Keratinocyte (primary cell): ENCODE results near the gene CD248. TPM values are rescaled to one million over a fixed set of nuclear protein-coding genes. Genes with fewer than 3 reads are reported as not detected.

ENCODE experiments used
- DNase-seq: peaks from one replicate; pipeline ENCODE4 v3.0.0-alpha.2; 2011; ENCODE audit warnings: low read depth, missing footprints, low spot score
- FAIRE-seq: peaks from 2 replicates; lab custom pipeline; 2011; peaks lifted over from hg19 to GRCh38; lab: Jason Lieb, UNC
- H2AFZ ChIP-seq: 2 replicates; pipeline ENCODE4 v1.6.0; 2012; ENCODE audit warnings: low read length, control low read depth, inconsistent platforms; ENCODE audit not compliant: control insufficient read depth
- H3K27ac ChIP-seq: 2 replicates; pipeline ENCODE4 v1.5.1; 2011; ENCODE audit warnings: low read length; ENCODE audit not compliant: control insufficient read depth, insufficient read depth
- H3K27me3 ChIP-seq: 3 replicates; pipeline ENCODE4 v1.6.0; 2011; ENCODE audit warnings: low read length; ENCODE audit not compliant: control insufficient read depth, insufficient read depth; ENCODE audit errors: extremely low read depth
- H3K36me3 ChIP-seq, 2 experiments: 2 replicates in 1 of 2; 3 replicates in 1 of 2; pipeline ENCODE4 v1.5.1; 2011; ENCODE audit warnings: low read length in 2 of 2, mild to moderate bottlenecking in 1 of 2; ENCODE audit not compliant: control insufficient read depth in 2 of 2, insufficient read depth in 2 of 2; ENCODE audit errors: extremely low read depth in 1 of 2
- H3K4me1 ChIP-seq: 3 replicates; pipeline ENCODE4 v1.5.1; 2011; ENCODE audit warnings: low read length; ENCODE audit not compliant: control insufficient read depth, insufficient read depth; ENCODE audit errors: extremely low read depth
- H3K4me2 ChIP-seq: 3 replicates; pipeline ENCODE4 v1.6.0; 2011; ENCODE audit warnings: low read depth, low read length; ENCODE audit not compliant: control insufficient read depth, insufficient read depth; ENCODE audit errors: extremely low read depth
- H3K4me3 ChIP-seq, 3 experiments: fragments of 200-600 bp in 1 of 3; sonication (generic) in 1 of 3; 2 replicates in 2 of 3; 3 replicates in 1 of 3; pipeline ENCODE4 v1.5.1; 2011 to 2016; ENCODE audit warnings: low read length in 3 of 3, mild to moderate bottlenecking in 3 of 3, control low read depth in 2 of 3, inconsistent platforms in 1 of 3, low read depth in 1 of 3, mixed read lengths in 1 of 3, mixed run types in 1 of 3, moderate library complexity in 1 of 3; ENCODE audit not compliant: control insufficient read depth in 2 of 3, insufficient read depth in 2 of 3; ENCODE audit errors: extremely low read depth in 1 of 3
- H3K79me2 ChIP-seq: 2 replicates; pipeline ENCODE4 v1.6.0; 2012; ENCODE audit warnings: low read length; ENCODE audit not compliant: control insufficient read depth, insufficient read depth
- H3K9ac ChIP-seq: 3 replicates; pipeline ENCODE4 v1.6.0; 2011; ENCODE audit warnings: low read length; ENCODE audit not compliant: control insufficient read depth, insufficient read depth; ENCODE audit errors: extremely low read depth
- H3K9me1 ChIP-seq: 3 replicates; pipeline ENCODE4 v1.6.0; 2011; ENCODE audit warnings: low read length; ENCODE audit not compliant: control insufficient read depth, insufficient read depth; ENCODE audit errors: extremely low read depth
- H3K9me3 ChIP-seq: 2 replicates; pipeline ENCODE4 v1.5.1; 2012; ENCODE audit warnings: low read depth, low read length; ENCODE audit not compliant: control insufficient read depth
- H4K20me1 ChIP-seq: 3 replicates; pipeline ENCODE4 v1.6.0; 2011; ENCODE audit warnings: low read length; ENCODE audit not compliant: control insufficient read depth, insufficient read depth; ENCODE audit errors: extremely low read depth
- EZH2 ChIP-seq: IDR thresholded peaks from one replicate; pipeline ENCODE4 v1.6.1; 2012; ENCODE audit warnings: inconsistent platforms, mild to moderate bottlenecking, low read length, moderate library complexity
- dilution Hi-C: fragments of 300-500 bp; cut with MboI; formaldehyde crosslinking; loops from one replicate; pipeline ENCODE4 v1.7.0; 2020; ENCODE audit warnings: low sequenced_read_pairs; ENCODE audit not compliant: extremely low pct_ligation_motif_present
- polyA plus RNA-seq, 5 experiments: library from polyadenylated mRNA; depleted of rRNA in 3 of 5; stranded (reverse) in 3 of 5; stranded (forward) in 1 of 5; unstranded in 1 of 5; fragments of >200 nt; gene quantifications; 1 replicate in 1 of 5; 2 replicates in 3 of 5; 3 replicates in 1 of 5; pipeline versions ENCODE4 v1.2.1 to v1.2.3, GENCODE V29; 2011 to 2012; ENCODE audit warnings: missing spikeins in 2 of 5, low read depth in 1 of 5, low replicate concordance in 1 of 5
- TF ChIP-seq, protein P1 (sequence below), 3 experiments: IDR thresholded peaks in 1 of 3; conservative IDR thresholded peaks in 1 of 3; optimal IDR thresholded peaks in 1 of 3; 2 replicates in 2 of 3; 3 replicates in 1 of 3; pipeline versions ENCODE3 to v1.5.1; 2011; ENCODE audit warnings: low read length in 3 of 3, mild to moderate bottlenecking in 3 of 3, moderate library complexity in 2 of 3, control low read depth in 1 of 3, inconsistent platforms in 1 of 3; ENCODE audit not compliant: insufficient read depth in 2 of 3; ENCODE audit errors: extremely low read depth in 1 of 3

Gene CD248
- polyA plus RNA-seq, 1 donor (not counting 4 experiments of a cell fraction or from before 2014, with no cell fraction given), result 0.12 TPM

DNA sequence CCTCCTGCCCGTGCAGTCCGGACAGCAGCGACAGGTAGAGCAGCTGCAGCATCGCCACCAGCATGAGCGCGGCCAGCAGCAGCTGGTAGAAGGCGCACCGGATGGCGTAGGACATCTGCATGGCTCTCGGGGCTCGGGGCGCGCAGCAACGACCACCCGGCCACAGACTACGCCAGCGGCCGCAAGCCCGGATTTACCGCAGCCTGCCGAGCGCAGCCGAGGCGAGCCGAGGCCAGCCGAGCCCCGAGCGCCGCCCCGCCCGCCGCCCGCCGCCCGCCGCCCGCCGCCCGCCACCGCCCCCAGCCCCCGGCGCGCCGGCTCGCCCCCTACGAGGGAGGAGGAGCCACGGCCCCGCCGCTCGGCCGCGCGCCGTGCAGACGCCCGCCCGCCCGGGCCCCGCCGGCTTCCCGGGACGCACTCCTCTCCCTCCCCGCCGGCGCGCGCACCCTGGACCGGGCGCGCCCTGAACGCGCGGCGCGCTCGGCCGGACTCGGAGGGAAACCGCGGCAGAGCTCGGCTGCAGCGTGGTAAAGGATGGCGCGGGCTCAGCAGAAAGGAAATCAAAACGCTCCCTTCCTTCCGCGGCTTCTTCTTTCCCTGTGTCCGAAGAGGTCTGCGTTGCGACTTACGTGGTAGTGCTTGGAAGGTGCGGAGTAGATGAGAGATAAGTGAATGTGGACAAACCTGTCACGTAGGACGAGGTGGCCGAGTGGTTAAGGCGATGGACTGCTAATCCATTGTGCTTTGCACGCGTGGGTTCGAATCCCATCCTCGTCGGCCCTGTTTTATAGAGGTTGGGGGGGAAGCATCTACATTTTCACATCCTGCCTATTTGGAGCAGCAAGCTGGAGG is 30.8 kb upstream of the CD248 start, which contains the start of gene B4GAT1:
Gene B4GAT1, minus strand, starts transcription at position 205 of the 852 bp plus-strand sequence. Its CDS starts 84 bp downstream, at position 121.
- dilution Hi-C loops, result no loop called here
- no peaks in the 10 kb centered on the region for H4K20me1 ChIP-seq
- DNase-seq (peak; percentile 93), FAIRE-seq (no peak)
- no peaks in the 10 kb centered on the region for H3K9me1 ChIP-seq
- peaks cover 31% of the 10 kb centered on the region for H3K4me1 ChIP-seq
- H3K27ac ChIP-seq, result peak within 1 kb of the TSS; percentile 23
- no peaks in the 10 kb centered on the region for H3K27me3 ChIP-seq
- H2AFZ ChIP-seq, result peak within 1 kb of the TSS; percentile 96
- no peaks in the 10 kb centered on the region for H3K36me3 ChIP-seq
- peak within 1 kb of the TSS; percentile 75 for H3K9ac ChIP-seq
- H3K9me3 ChIP-seq, result no peaks in the 10 kb centered on the region
- H3K4me3 ChIP-seq, result peak within 1 kb of the TSS; percentile 80 to 88 (median 81)
- H3K79me2 ChIP-seq, result peaks cover 28% of the 10 kb centered on the region
- no peak for TF ChIP-seq EZH2
- TF ChIP-seq, protein P1, sequence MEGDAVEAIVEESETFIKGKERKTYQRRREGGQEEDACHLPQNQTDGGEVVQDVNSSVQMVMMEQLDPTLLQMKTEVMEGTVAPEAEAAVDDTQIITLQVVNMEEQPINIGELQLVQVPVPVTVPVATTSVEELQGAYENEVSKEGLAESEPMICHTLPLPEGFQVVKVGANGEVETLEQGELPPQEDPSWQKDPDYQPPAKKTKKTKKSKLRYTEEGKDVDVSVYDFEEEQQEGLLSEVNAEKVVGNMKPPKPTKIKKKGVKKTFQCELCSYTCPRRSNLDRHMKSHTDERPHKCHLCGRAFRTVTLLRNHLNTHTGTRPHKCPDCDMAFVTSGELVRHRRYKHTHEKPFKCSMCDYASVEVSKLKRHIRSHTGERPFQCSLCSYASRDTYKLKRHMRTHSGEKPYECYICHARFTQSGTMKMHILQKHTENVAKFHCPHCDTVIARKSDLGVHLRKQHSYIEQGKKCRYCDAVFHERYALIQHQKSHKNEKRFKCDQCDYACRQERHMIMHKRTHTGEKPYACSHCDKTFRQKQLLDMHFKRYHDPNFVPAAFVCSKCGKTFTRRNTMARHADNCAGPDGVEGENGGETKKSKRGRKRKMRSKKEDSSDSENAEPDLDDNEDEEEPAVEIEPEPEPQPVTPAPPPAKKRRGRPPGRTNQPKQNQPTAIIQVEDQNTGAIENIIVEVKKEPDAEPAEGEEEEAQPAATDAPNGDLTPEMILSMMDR (optimal IDR thresholded peaks at IDR 0.05 in 1 of 3, IDR thresholded peaks at IDR 0.05 in 1 of 3, conservative IDR thresholded peaks at IDR 0.05 in 1 of 3; ENCODE audit: extremely low read depth in 1 of 3, insufficient read depth in 2 of 3, low read length in 3 of 3), result no peak
- H3K4me2 ChIP-seq, result peak within 1 kb of the TSS; percentile 96

DNA sequence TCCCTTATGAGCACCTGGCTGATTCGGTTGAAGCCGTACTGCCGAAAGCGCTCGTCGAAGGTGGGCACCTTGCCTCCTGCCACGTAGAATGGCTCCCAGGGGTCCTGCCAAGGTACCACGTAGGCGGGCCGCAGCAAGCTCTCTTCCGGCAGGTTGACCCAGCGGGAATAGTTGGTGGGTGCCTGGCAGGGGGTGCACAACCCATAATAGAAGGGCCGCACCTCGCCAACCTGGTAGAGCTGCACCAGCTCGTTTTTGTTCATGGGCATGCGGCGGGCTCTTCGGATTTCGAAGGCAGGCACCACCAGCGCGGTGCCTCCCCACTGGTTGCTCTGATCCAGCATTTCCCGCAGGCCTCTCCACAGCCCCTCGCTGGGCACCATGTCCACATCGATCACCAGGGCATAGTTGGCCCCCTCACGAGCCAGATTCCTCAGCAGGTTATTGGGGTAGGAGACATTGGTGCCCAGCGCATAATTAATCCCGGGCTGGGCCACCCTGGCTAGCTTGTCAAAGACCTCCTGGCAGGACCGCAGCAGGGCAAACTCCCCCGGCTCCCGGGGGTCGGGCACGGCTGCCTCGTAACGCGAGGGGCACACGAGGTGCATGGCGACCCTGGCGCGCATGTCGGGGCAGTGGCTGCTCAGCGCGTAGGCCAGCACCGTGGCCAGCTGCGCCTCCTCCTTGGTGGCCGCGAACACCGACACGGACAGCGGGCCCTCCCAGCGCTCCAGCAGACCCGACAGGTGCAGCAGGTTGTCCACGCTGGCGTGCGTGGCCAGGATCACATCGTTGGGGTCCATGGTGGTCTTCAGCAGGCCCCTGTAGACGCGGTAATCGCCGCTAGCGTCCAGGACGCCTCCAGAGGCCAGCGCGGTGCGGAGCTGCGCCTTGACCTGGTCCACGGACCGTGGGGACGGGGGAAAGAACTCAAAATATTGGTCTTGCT is 29.9 kb upstream of the CD248 start:
- TF ChIP-seq EZH2, result no peak
- TF ChIP-seq, protein P1 (optimal IDR thresholded peaks at IDR 0.05 in 1 of 3, IDR thresholded peaks at IDR 0.05 in 1 of 3, conservative IDR thresholded peaks at IDR 0.05 in 1 of 3; ENCODE audit: extremely low read depth in 1 of 3, insufficient read depth in 2 of 3, low read length in 3 of 3), result peak in 1 of 3 experiments; percentile 2
- Histone ChIP-seq H3K4me1 (peaks cover 31% of the 10 kb centered on the region), H4K20me1 (no peaks in the 10 kb centered on the region), H3K27me3 (no peaks in the 10 kb centered on the region), H3K4me2 (peak overlapping the region; percentile 96), H3K27ac (no peak overlapping the region), H3K9ac (peak overlapping the region; percentile 75), H3K36me3 (peaks cover 0 to 4% of the 10 kb centered on the region in 2 experiments), H3K9me1 (no peaks in the 10 kb centered on the region), H3K9me3 (no peaks in the 10 kb centered on the region), H3K79me2 (peaks cover 30% of the 10 kb centered on the region), H3K4me3 (peak overlapping the region; percentile 80 to 88 (median 81)), H2AFZ (peak overlapping the region; percentile 96)
- no peak for FAIRE-seq
- dilution Hi-C loops, result no loop called here
- DNase-seq, result no peak
